ENCODE data around the gene RGMA.
"Not testable (repeated sequence)": the region's sequence is repeated elsewhere in the genome, so short reads cannot be mapped to it uniquely, and the experiment has no call there.

- TF ChIP-seq CTCF, POLR2A (IDR thresholded peaks at IDR 0.05): not testable (repeated sequence)
Observed at GRCh38 chr15:93032515-93033206, 56.4 kb downstream of the RGMA start.
